Activated effector memory CD4-positive, alpha-beta T cell treated with Interleukin-2 at 50 U/mL for 16 hours (primary cell): ENCODE results near the gene G6PC2.

Experiments used
- DNase-seq: peaks from one replicate; pipeline ENCODE4 v3.0.0-alpha.2; 2020

Gene G6PC2

GRCh38 chr2:168949324-168949723, 48.2 kb downstream of the G6PC2 start:
- DNase-seq, result no peak

- DNase-seq, result no peak
Observed at GRCh38 chr2:168951871-168952270, 50.8 kb downstream of the G6PC2 start.

- no peak for DNase-seq
Observed at GRCh38 chr2:168952424-168952823, 51.3 kb downstream of the G6PC2 start.

GRCh38 chr2:168954256-168954655, 53.2 kb downstream of the G6PC2 start:
- no peak for DNase-seq

- no peak for DNase-seq
Observed at GRCh38 chr2:168955321-168955720, 54.2 kb downstream of the G6PC2 start.

GRCh38 chr2:168956392-168956791, 55.3 kb downstream of the G6PC2 start:
- DNase-seq, result no peak
